HepG2 (cell line): ENCODE measurements around the gene SLC24A5. TPM values are rescaled to one million over a fixed set of nuclear protein-coding genes. Genes with fewer than 3 reads are reported as not detected.

Source experiments
- ATAC-seq: fragments of 200-7000 bp; cut with Tn5 transposase; 3 replicates; pipeline ENCODE4 v1.9.1; 2020; ENCODE audit warnings: mild to moderate bottlenecking, moderate library complexity
- BruUV-seq: library from RNA; stranded (reverse); fragments of 400-500 nt; replicated peaks from 2 replicates; lab custom pipeline; 2021; lab: Mats Ljungman, UMichigan
- CTCF ChIA-PET: fragments of 300-600 bp; formaldehyde crosslinking; extraction: SDS; loops from one replicate; lab custom pipeline; 2021; ENCODE audit warnings: low total read pairs, inconsistent platforms, low intra/inter-chr PET ratio; lab: Yijun Ruan, JAX
- POLR2A ChIA-PET: fragments of 350-600 bp; sonication (Branson Sonifier 250); formaldehyde crosslinking; loops from one replicate; lab custom pipeline; 2020; ENCODE audit warnings: antibody characterized with exemption, inconsistent platforms; lab: Yijun Ruan, JAX
- DNase-seq: peaks from one replicate; pipeline ENCODE4 v3.0.0-alpha.2; 2015; ENCODE audit warnings: low spot score
- FAIRE-seq: peaks from 3 replicates; lab custom pipeline; 2011; peaks lifted over from hg19 to GRCh38; lab: Jason Lieb, UNC
- H2AFZ ChIP-seq: one replicate; pipeline ENCODE4 v1.6.1; 2011; ENCODE audit warnings: low read length, inconsistent platforms
- H3K27ac ChIP-seq: fragments of 300-600 bp; 3 replicates; pipeline ENCODE4 v1.8.0; 2011; ENCODE audit warnings: mixed run types, mild to moderate bottlenecking, mixed read lengths, low read length, inconsistent platforms; ENCODE audit not compliant: insufficient read depth; ENCODE audit errors: extremely low read length
- H3K27me3 ChIP-seq, 2 experiments: fragments of 200-600 bp in 1 of 2; 2 replicates in 1 of 2; 3 replicates in 1 of 2; pipeline versions ENCODE4 v1.6.0 to v1.8.0; 2011; ENCODE audit warnings: low read length in 2 of 2, mild to moderate bottlenecking in 2 of 2, moderate library complexity in 2 of 2, inconsistent platforms in 1 of 2; ENCODE audit not compliant: insufficient read depth in 2 of 2, control insufficient read depth in 1 of 2
- H3K36me3 ChIP-seq, 2 experiments: fragments of 200-600 bp in 1 of 2; replicated peaks in 1 of 2; 2 replicates in 1 of 2; 3 replicates in 1 of 2; pipeline versions ENCODE4 v1.5.1 to v1.8.0; 2011; ENCODE audit warnings: low read length in 2 of 2, inconsistent platforms in 1 of 2; ENCODE audit not compliant: insufficient read depth in 2 of 2, control insufficient read depth in 1 of 2
- H3K4me1 ChIP-seq: 2 replicates; pipeline ENCODE4 v1.5.1; 2012; ENCODE audit warnings: low read length, inconsistent platforms; ENCODE audit not compliant: insufficient read depth
- H3K4me2 ChIP-seq: 2 replicates; pipeline ENCODE4 v1.6.0; 2011; ENCODE audit warnings: low read depth, low read length, inconsistent platforms
- H3K4me3 ChIP-seq, 3 experiments: fragments of 200-600 bp in 1 of 3; sonication (generic), shearing (Covaris generic) in 1 of 3; replicated peaks in 1 of 3; 2 replicates each; pipeline ENCODE4 v1.5.1; 2011 to 2016; ENCODE audit warnings: low read length in 3 of 3, inconsistent platforms in 2 of 3, low read depth in 2 of 3, mild to moderate bottlenecking in 2 of 3, control low read depth in 1 of 3, mixed read lengths in 1 of 3; ENCODE audit not compliant: insufficient read depth in 1 of 3
- H3K79me2 ChIP-seq: one replicate; pipeline ENCODE4 v1.6.1; 2011; ENCODE audit warnings: low read length, inconsistent platforms; ENCODE audit not compliant: insufficient read depth
- H3K9ac ChIP-seq: 2 replicates; pipeline ENCODE4 v1.6.0; 2011; ENCODE audit warnings: mild to moderate bottlenecking, low read depth, low read length, inconsistent platforms; ENCODE audit not compliant: insufficient read depth
- H3K9me3 ChIP-seq: 2 replicates; pipeline ENCODE4 v1.5.1; 2012; ENCODE audit warnings: mild to moderate bottlenecking, low read length
- H4K20me1 ChIP-seq: 2 replicates; pipeline ENCODE4 v1.6.0; 2011; ENCODE audit warnings: inconsistent platforms, mild to moderate bottlenecking, low read length, moderate library complexity; ENCODE audit not compliant: insufficient read depth
- AKAP8 ChIP-seq: sonication (generic); formaldehyde crosslinking; IDR thresholded peaks from 2 replicates; pipeline ENCODE4 v1.5.1; 2020; ENCODE audit warnings: mild to moderate bottlenecking, missing genetic modification reagents
- SMC3 ChIP-seq: IDR thresholded peaks from 2 replicates; pipeline ENCODE4 v1.6.1; 2011; ENCODE audit warnings: low read length, improper control_type of control experiment
- STAG1 ChIP-seq: sonication (generic); formaldehyde crosslinking; IDR thresholded peaks from 2 replicates; pipeline ENCODE4 v1.4.0; 2020; ENCODE audit warnings: missing genetic modification reagents
- ZNF264 ChIP-seq: sonication (generic); formaldehyde crosslinking; IDR thresholded peaks from 2 replicates; pipeline ENCODE4 v1.4.0; 2020; ENCODE audit warnings: missing genetic modification reagents
- ZNF549 ChIP-seq: sonication (generic); formaldehyde crosslinking; IDR thresholded peaks from 2 replicates; pipeline ENCODE4 v1.5.0; 2020; ENCODE audit warnings: missing genetic modification reagents
- ZNF782 ChIP-seq: sonication (generic); formaldehyde crosslinking; IDR thresholded peaks from 2 replicates; pipeline ENCODE4 v1.4.0; 2020; ENCODE audit warnings: missing genetic modification reagents, mild to moderate bottlenecking, borderline replicate concordance
- WGBS: methylation state at CpG from one replicate; pipeline ENCODE4 v1.1.6; 2017; ENCODE audit warnings: low lambda C conversion rate; 5-methylcytosine and 5-hydroxymethylcytosine counted together
- in situ Hi-C: cut with HindIII; loops from 2 replicates; pipeline ENCODE4 v1.10.0; 2017; ENCODE audit warnings: low pct_unique_long_range_greater_than_20kb; ENCODE audit not compliant: extremely low pct_ligation_motif_present
- intact Hi-C: fragments of 100-400 bp; cut with micrococcal nuclease; formaldehyde crosslinking; loops from one replicate; pipeline ENCODE4 v1.10.0; 2022; ENCODE audit not compliant: unreplicated experiment
- polyA plus RNA-seq, 8 experiments: library from polyadenylated mRNA; depleted of rRNA in 3 of 8; stranded (reverse) in 7 of 8; unstranded in 1 of 8; fragments of >200 nt; fragmentation: Illumina TruSeq in 4 of 8; extraction: Trizol in 4 of 8; gene quantifications; 2 replicates each; pipeline versions ENCODE4 v1.2.1 to v1.2.3, GENCODE V29; 2011 to 2016; ENCODE audit warnings: low read depth in 4 of 8, missing spikeins in 1 of 8, mixed read lengths in 1 of 8; ENCODE audit not compliant: insufficient read depth in 1 of 8
- total RNA-seq, 5 experiments: library from RNA; depleted of rRNA; stranded (reverse); fragments of >200 nt; fragmentation: Illumina TruSeq; extraction: Trizol; gene quantifications; 2 replicates each; pipeline ENCODE4 v1.2.3, GENCODE V29; 2016; ENCODE audit warnings: low read depth in 1 of 5
- TF ChIP-seq, protein P1 (sequence below): sonication (generic); formaldehyde crosslinking; IDR thresholded peaks from 2 replicates; pipeline ENCODE4 v1.5.0; 2020; ENCODE audit warnings: mild to moderate bottlenecking, missing genetic modification reagents, moderate library complexity
- TF ChIP-seq, protein P2 (sequence below): sonication (generic); formaldehyde crosslinking; IDR thresholded peaks from 2 replicates; pipeline ENCODE4 v1.4.0; 2020; ENCODE audit warnings: low read depth, missing genetic modification reagents
- TF ChIP-seq, protein P3 (sequence below), 2 experiments: sonication (generic) in 1 of 2; formaldehyde crosslinking in 1 of 2; IDR thresholded peaks; 2 replicates each; pipeline versions ENCODE4 v1.4.0 to v1.6.1; 2018 to 2020; ENCODE audit warnings: missing genetic modification reagents in 2 of 2, borderline replicate concordance in 1 of 2, low read depth in 1 of 2, mild to moderate bottlenecking in 1 of 2, missing biosample characterization in 1 of 2

The SLC24A5 gene
- total and polyA plus RNA-seq, 2 of the 13 experiments (the other 11 are each of a cell fraction or from before 2014, with no cell fraction given), result not detected

DNA sequence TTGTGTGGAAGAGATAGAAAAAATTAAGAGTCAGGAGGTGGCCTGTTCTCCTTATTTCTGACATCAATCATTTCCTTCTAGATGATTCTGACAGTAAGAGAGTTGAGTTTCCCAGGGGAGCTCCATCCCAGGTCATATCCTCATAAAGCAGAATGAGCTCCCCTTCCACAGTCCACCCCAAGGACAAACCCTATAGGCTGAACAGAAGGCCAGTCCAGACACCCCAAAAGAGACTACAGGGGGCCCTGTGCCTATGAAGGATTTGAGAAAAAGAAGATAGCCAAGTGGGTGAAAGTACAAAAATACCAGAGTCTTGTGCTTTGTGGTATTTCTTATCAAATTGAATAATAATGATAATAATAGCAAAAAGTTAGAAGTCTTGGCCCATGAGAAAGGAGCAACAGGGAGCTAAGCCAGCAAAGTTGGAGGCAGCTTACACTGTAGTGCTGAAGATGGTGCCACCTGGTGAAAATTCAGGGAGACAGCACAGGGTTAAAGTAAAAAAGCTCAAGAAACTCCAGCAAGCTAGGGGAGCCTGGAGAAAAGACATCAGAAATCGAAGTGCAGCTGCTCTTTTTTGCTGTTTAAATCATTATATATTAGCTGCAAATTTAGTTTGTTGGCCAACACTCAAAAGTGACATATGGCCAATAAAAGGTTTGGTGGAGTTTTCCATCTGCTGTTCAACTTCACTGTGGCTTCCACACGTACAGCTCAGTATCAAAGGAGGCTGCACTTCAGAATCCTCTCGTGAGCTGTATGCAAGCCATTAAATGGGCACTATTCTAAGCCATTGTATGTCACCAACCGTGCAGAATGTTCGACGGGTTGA is 35.8 kb upstream of the SLC24A5 start:
- ATAC-seq, result peak; percentile 73
- intact Hi-C loops (loop anchor here (1.0 kb wide), 1 partner anchor 889 kb away; no protein-coding TSS in a partner anchor), in situ Hi-C loops (loop anchor here (10.0 kb wide), 1 partner anchor 890 kb away; no protein-coding TSS in a partner anchor)
- TF ChIP-seq ZNF549 (CRISPR knock-in tag), result no peak
- TF ChIP-seq SMC3, result peak; percentile 51; the same call in 1 of the 2 replicates
- TF ChIP-seq STAG1 (CRISPR knock-in tag), result peak; percentile 45
- TF ChIP-seq, protein P1, sequence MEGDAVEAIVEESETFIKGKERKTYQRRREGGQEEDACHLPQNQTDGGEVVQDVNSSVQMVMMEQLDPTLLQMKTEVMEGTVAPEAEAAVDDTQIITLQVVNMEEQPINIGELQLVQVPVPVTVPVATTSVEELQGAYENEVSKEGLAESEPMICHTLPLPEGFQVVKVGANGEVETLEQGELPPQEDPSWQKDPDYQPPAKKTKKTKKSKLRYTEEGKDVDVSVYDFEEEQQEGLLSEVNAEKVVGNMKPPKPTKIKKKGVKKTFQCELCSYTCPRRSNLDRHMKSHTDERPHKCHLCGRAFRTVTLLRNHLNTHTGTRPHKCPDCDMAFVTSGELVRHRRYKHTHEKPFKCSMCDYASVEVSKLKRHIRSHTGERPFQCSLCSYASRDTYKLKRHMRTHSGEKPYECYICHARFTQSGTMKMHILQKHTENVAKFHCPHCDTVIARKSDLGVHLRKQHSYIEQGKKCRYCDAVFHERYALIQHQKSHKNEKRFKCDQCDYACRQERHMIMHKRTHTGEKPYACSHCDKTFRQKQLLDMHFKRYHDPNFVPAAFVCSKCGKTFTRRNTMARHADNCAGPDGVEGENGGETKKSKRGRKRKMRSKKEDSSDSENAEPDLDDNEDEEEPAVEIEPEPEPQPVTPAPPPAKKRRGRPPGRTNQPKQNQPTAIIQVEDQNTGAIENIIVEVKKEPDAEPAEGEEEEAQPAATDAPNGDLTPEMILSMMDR (CRISPR knock-in tag), result peak; percentile 42
- H3K27ac ChIP-seq, result no peak overlapping the region
- H3K79me2 ChIP-seq, result no peaks in the 10 kb centered on the region
- no peak for FAIRE-seq
- BruUV-seq, result no TSS peak
- CTCF ChIA-PET, result no interaction called here
- H4K20me1 ChIP-seq, result no peaks in the 10 kb centered on the region
- no peak overlapping the region for H2AFZ ChIP-seq
- H3K9ac ChIP-seq, result no peak overlapping the region
- H3K4me3 ChIP-seq, result no peak overlapping the region
- no peak overlapping the region for H3K4me2 ChIP-seq
- no peaks in the 10 kb centered on the region for H3K36me3 ChIP-seq
- peak; percentile 26 for DNase-seq
- no peaks in the 10 kb centered on the region for H3K4me1 ChIP-seq
- POLR2A ChIA-PET, result no interaction called here
- WGBS, result 12% methylated on average over 6 of the region's 6 CpGs
- 0 out of 5 replicates have a peak, but pooled peaks cover 0 to 3% of the 10 kb centered on the region in 2 experiments for H3K27me3 ChIP-seq
- no peaks in the 10 kb centered on the region for H3K9me3 ChIP-seq

DNA sequence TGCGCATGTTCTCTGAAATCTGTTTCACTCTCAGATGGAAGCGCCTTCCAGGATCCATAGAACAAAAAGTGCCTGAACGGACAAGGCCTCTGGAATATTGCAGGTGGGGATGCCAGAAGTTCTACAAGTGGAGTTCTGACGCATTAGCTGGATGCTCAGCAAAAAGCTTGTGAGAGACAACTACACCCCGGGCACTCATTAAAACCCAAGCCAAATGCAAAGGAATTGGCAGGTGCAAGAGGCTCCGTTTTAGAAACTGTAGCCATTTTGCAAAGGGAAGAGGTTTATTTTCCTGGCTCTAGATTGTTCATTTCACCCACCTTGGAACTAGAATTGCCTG is 35.2 kb upstream of the SLC24A5 start:
- H3K4me3 ChIP-seq, result no peak overlapping the region
- no peak overlapping the region for H3K27ac ChIP-seq
- ChIA-PET CTCF (no interaction called here), POLR2A (no interaction called here)
- in situ Hi-C loops (loop anchor here (10.0 kb wide), 1 partner anchor 891 kb away; no protein-coding TSS in a partner anchor), intact Hi-C loops (loop anchor here (1.0 kb wide), 1 partner anchor 889 kb away; no protein-coding TSS in a partner anchor)
- no peaks in the 10 kb centered on the region for H3K4me1 ChIP-seq
- no peak overlapping the region for H2AFZ ChIP-seq
- no peaks in the 10 kb centered on the region for H4K20me1 ChIP-seq
- ATAC-seq, result no peak
- H3K36me3 ChIP-seq, result no peaks in the 10 kb centered on the region
- no peaks in the 10 kb centered on the region for H3K9me3 ChIP-seq
- 0 out of 5 replicates have a peak, but pooled peaks cover 0 to 3% of the 10 kb centered on the region in 2 experiments for H3K27me3 ChIP-seq
- H3K4me2 ChIP-seq, result no peak overlapping the region
- H3K9ac ChIP-seq, result no peak overlapping the region
- no peak for FAIRE-seq
- H3K79me2 ChIP-seq, result no peaks in the 10 kb centered on the region
- DNase-seq, result no peak
- 35% methylated on average over 6 of the region's 6 CpGs for WGBS
- BruUV-seq, result no TSS peak
- TF ChIP-seq ZNF264 (no peak), ZNF782 (CRISPR knock-in tag) (no peak), AKAP8 (CRISPR knock-in tag) (no peak)
- TF ChIP-seq, protein P2, sequence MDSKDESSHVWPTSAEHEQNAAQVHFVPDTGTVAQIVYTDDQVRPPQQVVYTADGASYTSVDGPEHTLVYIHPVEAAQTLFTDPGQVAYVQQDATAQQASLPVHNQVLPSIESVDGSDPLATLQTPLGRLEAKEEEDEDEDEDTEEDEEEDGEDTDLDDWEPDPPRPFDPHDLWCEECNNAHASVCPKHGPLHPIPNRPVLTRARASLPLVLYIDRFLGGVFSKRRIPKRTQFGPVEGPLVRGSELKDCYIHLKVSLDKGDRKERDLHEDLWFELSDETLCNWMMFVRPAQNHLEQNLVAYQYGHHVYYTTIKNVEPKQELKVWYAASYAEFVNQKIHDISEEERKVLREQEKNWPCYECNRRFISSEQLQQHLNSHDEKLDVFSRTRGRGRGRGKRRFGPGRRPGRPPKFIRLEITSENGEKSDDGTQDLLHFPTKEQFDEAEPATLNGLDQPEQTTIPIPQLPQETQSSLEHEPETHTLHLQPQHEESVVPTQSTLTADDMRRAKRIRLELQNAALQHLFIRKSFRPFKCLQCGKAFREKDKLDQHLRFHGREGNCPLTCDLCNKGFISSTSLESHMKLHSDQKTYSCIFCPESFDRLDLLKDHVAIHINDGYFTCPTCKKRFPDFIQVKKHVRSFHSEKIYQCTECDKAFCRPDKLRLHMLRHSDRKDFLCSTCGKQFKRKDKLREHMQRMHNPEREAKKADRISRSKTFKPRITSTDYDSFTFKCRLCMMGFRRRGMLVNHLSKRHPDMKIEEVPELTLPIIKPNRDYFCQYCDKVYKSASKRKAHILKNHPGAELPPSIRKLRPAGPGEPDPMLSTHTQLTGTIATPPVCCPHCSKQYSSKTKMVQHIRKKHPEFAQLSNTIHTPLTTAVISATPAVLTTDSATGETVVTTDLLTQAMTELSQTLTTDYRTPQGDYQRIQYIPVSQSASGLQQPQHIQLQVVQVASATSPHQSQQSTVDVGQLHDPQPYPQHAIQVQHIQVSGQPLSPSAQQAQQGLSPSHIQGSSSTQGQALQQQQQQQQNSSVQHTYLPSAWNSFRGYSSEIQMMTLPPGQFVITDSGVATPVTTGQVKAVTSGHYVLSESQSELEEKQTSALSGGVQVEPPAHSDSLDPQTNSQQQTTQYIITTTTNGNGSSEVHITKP (CRISPR knock-in tag), result no peak
- TF ChIP-seq, protein P3, sequence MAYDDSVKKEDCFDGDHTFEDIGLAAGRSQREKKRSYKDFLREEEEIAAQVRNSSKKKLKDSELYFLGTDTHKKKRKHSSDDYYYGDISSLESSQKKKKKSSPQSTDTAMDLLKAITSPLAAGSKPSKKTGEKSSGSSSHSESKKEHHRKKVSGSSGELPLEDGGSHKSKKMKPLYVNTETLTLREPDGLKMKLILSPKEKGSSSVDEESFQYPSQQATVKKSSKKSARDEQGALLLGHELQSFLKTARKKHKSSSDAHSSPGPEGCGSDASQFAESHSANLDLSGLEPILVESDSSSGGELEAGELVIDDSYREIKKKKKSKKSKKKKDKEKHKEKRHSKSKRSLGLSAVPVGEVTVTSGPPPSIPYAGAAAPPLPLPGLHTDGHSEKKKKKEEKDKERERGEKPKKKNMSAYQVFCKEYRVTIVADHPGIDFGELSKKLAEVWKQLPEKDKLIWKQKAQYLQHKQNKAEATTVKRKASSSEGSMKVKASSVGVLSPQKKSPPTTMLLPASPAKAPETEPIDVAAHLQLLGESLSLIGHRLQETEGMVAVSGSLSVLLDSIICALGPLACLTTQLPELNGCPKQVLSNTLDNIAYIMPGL (CRISPR knock-in tag; IDR thresholded peaks at IDR 0.05; ENCODE audit: borderline replicate concordance in 1 of 2, low read depth in 1 of 2), result no peak
